HCT116 (cell line): ENCODE data around the gene STAG1. TPM values are rescaled to one million over a fixed set of nuclear protein-coding genes. Genes with fewer than 3 reads are reported as not detected.

Experiments used
- ATAC-seq: fragments of 200-7000 bp; cut with Tn5 transposase; 2 replicates; pipeline ENCODE4 v1.9.1; 2020; ENCODE audit warnings: mild to moderate bottlenecking, moderate library complexity
- BruUV-seq: library from RNA; stranded (reverse); fragments of 400-500 nt; replicated peaks from 2 replicates; lab custom pipeline; 2021; lab: Mats Ljungman, UMichigan
- CTCF ChIA-PET: fragments of 300-600 bp; sonication (Branson Sonifier 250); formaldehyde crosslinking; loops from one replicate; lab custom pipeline; 2021; ENCODE audit warnings: antibody characterized with exemption; lab: Charles Lee
- POLR2A ChIA-PET: fragments of 300-600, 350-600 bp; sonication (Branson Sonifier 250); formaldehyde crosslinking; loops from one replicate; lab custom pipeline; 2021; ENCODE audit warnings: antibody characterized with exemption; lab: Charles Lee
- RAD21 ChIA-PET, 2 experiments: fragments of 300-600 bp; sonication (Branson Sonifier 250); formaldehyde crosslinking; loops; one replicate each; lab custom pipeline; 2023; ENCODE audit warnings: low total read pairs in 2 of 2; ENCODE audit not compliant: uncharacterized antibody in 2 of 2, unreplicated experiment in 2 of 2, low non-redundant PET in 1 of 2; lab: Charles Lee
- DNase-seq: peaks from one replicate; pipeline ENCODE4 v3.0.0-alpha.2; 2010; ENCODE audit warnings: low read depth, low spot score
- H2AFZ ChIP-seq: fragments of 200-600 bp; shearing (Covaris generic), sonication (generic); 2 replicates; pipeline ENCODE4 v1.6.1; 2017; ENCODE audit warnings: low read depth, mixed run types, mixed read lengths, antibody characterized with exemption, low read length; ENCODE audit not compliant: poor library complexity, severe bottlenecking
- H3K27ac ChIP-seq: 2 replicates; pipeline ENCODE4 v1.5.1; 2012; ENCODE audit warnings: low read depth, low read length
- H3K27me3 ChIP-seq: fragments of 200-600 bp; sonication (generic); 2 replicates; pipeline ENCODE4 v1.6.1; 2016; ENCODE audit warnings: mixed run types, low read length, mixed read lengths; ENCODE audit not compliant: insufficient read depth
- H3K36me3 ChIP-seq, 2 experiments: fragments of 200-500 bp in 1 of 2; fragments of 200-600 bp in 1 of 2; sonication (Bioruptor generic) in 1 of 2; sonication (generic) in 1 of 2; 2 replicates each; pipeline versions ENCODE4 v1.5.1 to v1.6.1; 2014 to 2016; ENCODE audit warnings: low read length in 2 of 2, inconsistent platforms in 1 of 2, mixed read lengths in 1 of 2, mixed run types in 1 of 2; ENCODE audit not compliant: insufficient read depth in 2 of 2, control insufficient read depth in 1 of 2
- H3K4me1 ChIP-seq, 2 experiments: fragments of 200-600 bp in 1 of 2; sonication (generic) in 1 of 2; 2 replicates each; pipeline versions ENCODE4 v1.5.1 to v1.6.1; 2012 to 2017; ENCODE audit warnings: low read length in 2 of 2, inconsistent platforms in 1 of 2, mild to moderate bottlenecking in 1 of 2, mixed read lengths in 1 of 2, mixed run types in 1 of 2, moderate library complexity in 1 of 2; ENCODE audit not compliant: insufficient read depth in 2 of 2, control insufficient read depth in 1 of 2
- H3K4me2 ChIP-seq: fragments of 200-600 bp; sonication (generic); 2 replicates; pipeline ENCODE4 v1.6.1; 2017; ENCODE audit warnings: mixed run types, low read length, mixed read lengths
- H3K4me3 ChIP-seq, 2 experiments: fragments of 200-600 bp in 1 of 2; sonication (generic) in 1 of 2; replicated peaks in 1 of 2; 2 replicates each; pipeline ENCODE4 v1.5.1; 2011 to 2016; ENCODE audit warnings: low read length in 2 of 2, control low read depth in 1 of 2, low read depth in 1 of 2, mild to moderate bottlenecking in 1 of 2, mixed read lengths in 1 of 2, mixed run types in 1 of 2
- H3K79me2 ChIP-seq: fragments of 200-600 bp; sonication (generic); 2 replicates; pipeline ENCODE4 v1.6.1; 2017; ENCODE audit warnings: mild to moderate bottlenecking, mixed run types, low read length, moderate library complexity, mixed read lengths; ENCODE audit not compliant: insufficient read depth
- H3K9ac ChIP-seq: fragments of 200-600 bp; sonication (generic); 2 replicates; pipeline ENCODE4 v1.6.1; 2016; ENCODE audit warnings: low read length, mixed read lengths
- H3K9me2 ChIP-seq: fragments of 200-600 bp; sonication (generic), shearing (Covaris generic); 2 replicates; pipeline ENCODE4 v1.6.1; 2017; ENCODE audit warnings: mixed run types, mild to moderate bottlenecking, moderate library complexity; ENCODE audit not compliant: insufficient read depth
- H3K9me3 ChIP-seq, 2 experiments: fragments of 200-500 bp in 1 of 2; fragments of 200-600 bp in 1 of 2; sonication (Bioruptor generic) in 1 of 2; sonication (generic) in 1 of 2; 2 replicates each; pipeline ENCODE4 v1.6.1; 2014 to 2017; ENCODE audit warnings: low read length in 2 of 2, mixed read lengths in 2 of 2, inconsistent platforms in 1 of 2, low read depth in 1 of 2, mild to moderate bottlenecking in 1 of 2, mixed run types in 1 of 2, moderate library complexity in 1 of 2; ENCODE audit not compliant: control insufficient read depth in 1 of 2, insufficient read depth in 1 of 2
- H4K20me1 ChIP-seq: fragments of 200-600 bp; sonication (generic), shearing (Covaris generic); 2 replicates; pipeline ENCODE4 v1.6.1; 2017; ENCODE audit warnings: mixed run types, mild to moderate bottlenecking, moderate library complexity; ENCODE audit not compliant: insufficient read depth
- EGR1 ChIP-seq: IDR thresholded peaks from 2 replicates; pipeline ENCODE4 v1.6.1; 2012; ENCODE audit warnings: low read depth
- ELF1 ChIP-seq: IDR thresholded peaks from 2 replicates; pipeline ENCODE4 v1.6.1; 2012; ENCODE audit warnings: low read depth, borderline replicate concordance
- EZH2 ChIP-seq: fragments of 200-600 bp; sonication (generic); IDR thresholded peaks from 2 replicates; pipeline ENCODE4 v1.6.1; 2017; ENCODE audit warnings: antibody characterized with exemption, mixed run types
- EZH2phosphoT487 ChIP-seq: fragments of 200-600 bp; IDR thresholded peaks from 2 replicates; pipeline ENCODE4 v1.6.1; 2018; ENCODE audit warnings: antibody characterized with exemption, borderline replicate concordance
- FOSL1 ChIP-seq: IDR thresholded peaks from 2 replicates; pipeline ENCODE4 v1.6.1; 2012; ENCODE audit warnings: low read depth
- JUND ChIP-seq: IDR thresholded peaks from 2 replicates; pipeline ENCODE4 v1.6.1; 2012
- POLR2A ChIP-seq: IDR thresholded peaks from 2 replicates; pipeline ENCODE4 v1.7.0; 2011; ENCODE audit warnings: borderline replicate concordance; ENCODE audit not compliant: insufficient read depth, insufficient read length; ENCODE audit errors: extremely low read depth
- POLR2AphosphoS5 ChIP-seq: IDR thresholded peaks from 2 replicates; pipeline ENCODE4 v1.6.1; 2011; ENCODE audit warnings: mild to moderate bottlenecking, low read depth, low read length, moderate library complexity
- RAD21 ChIP-seq: IDR thresholded peaks from 2 replicates; pipeline ENCODE4 v1.6.1; 2012; ENCODE audit warnings: low read depth, mild to moderate bottlenecking
- SIN3A ChIP-seq: IDR thresholded peaks from 2 replicates; pipeline ENCODE4 v1.6.1; 2012; ENCODE audit warnings: low read depth
- SP1 ChIP-seq: IDR thresholded peaks from 2 replicates; pipeline ENCODE4 v1.6.1; 2012; ENCODE audit warnings: low read depth
- SRF ChIP-seq: IDR thresholded peaks from 2 replicates; pipeline ENCODE4 v1.6.1; 2012; ENCODE audit warnings: low read depth
- TCF7L2 ChIP-seq: IDR thresholded peaks from 2 replicates; pipeline ENCODE4 v1.7.0; 2011; ENCODE audit warnings: borderline replicate concordance, inconsistent platforms; ENCODE audit not compliant: insufficient read depth, insufficient read length; ENCODE audit errors: extremely low read depth
- ZFX ChIP-seq: fragments of 450-650 bp; IDR thresholded peaks from 2 replicates; pipeline ENCODE4 v1.6.1; 2017
- ZNF274 ChIP-seq: fragments of 200-500 bp; sonication (Bioruptor generic); IDR thresholded peaks from 2 replicates; pipeline ENCODE4 v1.6.1; 2014; ENCODE audit warnings: mild to moderate bottlenecking, low read depth, low read length, inconsistent platforms
- intact Hi-C: fragments of 100-400 bp; cut with micrococcal nuclease; formaldehyde crosslinking; loops from 2 replicates; pipeline ENCODE4 v1.10.0; 2022
- total RNA-seq: library from RNA; stranded (reverse); gene quantifications from one replicate; pipeline ENCODE4 v1.2.1, GENCODE V29; 2021; ENCODE audit not compliant: unreplicated experiment
- TF ChIP-seq, protein P1 (sequence below): IDR thresholded peaks from 2 replicates; pipeline ENCODE4 v1.6.1; 2012
- TF ChIP-seq, protein P2 (sequence below), 3 experiments: fragments of 200-600 bp in 1 of 3; sonication (generic) in 1 of 3; IDR thresholded peaks in 2 of 3; conservative IDR thresholded peaks in 1 of 3; 2 replicates each; pipeline ENCODE4 v1.5.1; 2012 to 2017; ENCODE audit warnings: low read depth in 2 of 3, low read length in 2 of 3, antibody characterized with exemption in 1 of 3, borderline replicate concordance in 1 of 3, control low read depth in 1 of 3, mild to moderate bottlenecking in 1 of 3, mixed read lengths in 1 of 3, mixed run types in 1 of 3, moderate library complexity in 1 of 3; ENCODE audit not compliant: insufficient read depth in 1 of 3
- TF ChIP-seq, protein P3 (sequence below): IDR thresholded peaks from 2 replicates; pipeline ENCODE4 v1.6.1; 2011; ENCODE audit warnings: mild to moderate bottlenecking, low read length, moderate library complexity; ENCODE audit not compliant: insufficient replicate concordance; ENCODE audit errors: extremely low read depth
- TF ChIP-seq, protein P4 (sequence below): IDR thresholded peaks from 2 replicates; pipeline ENCODE4 v1.6.1; 2012
- TF ChIP-seq, protein P5 (sequence below): IDR thresholded peaks from 2 replicates; pipeline ENCODE4 v1.6.1; 2012; ENCODE audit warnings: low read depth

The STAG1 gene
- total RNA-seq, 1 experiment from 2014 or later: 29.4 TPM

DNA sequence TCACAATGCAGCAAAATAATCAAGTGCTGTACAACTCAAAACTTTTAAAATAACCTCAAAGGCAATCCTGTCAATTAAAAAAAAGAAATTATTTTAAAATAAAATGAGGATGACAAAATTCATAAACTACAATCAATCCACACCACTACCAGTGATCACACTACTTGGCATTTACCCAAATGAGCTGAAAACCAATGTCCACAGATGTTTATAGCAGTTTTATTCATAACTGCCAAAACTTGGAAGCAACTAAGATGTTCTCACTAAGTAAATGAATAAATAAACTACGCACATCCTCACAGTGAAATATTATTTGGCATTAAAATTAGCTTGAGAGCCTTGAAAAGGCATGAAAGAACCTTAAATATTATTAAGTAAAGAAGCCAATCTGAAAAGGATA, 121.3 kb downstream of the STAG1 start:
- H3K9me3 ChIP-seq: no peaks in the 10 kb centered on the region
- no peaks in the 10 kb centered on the region for H3K36me3 ChIP-seq
- POLR2A ChIA-PET: no interaction called here
- H4K20me1 ChIP-seq: peaks cover 4% of the 10 kb centered on the region; the same call in 1 of the 2 replicates
- no peak overlapping the region for H3K9ac ChIP-seq
- H3K9me2 ChIP-seq: no peaks in the 10 kb centered on the region
- DNase-seq (no peak), ATAC-seq (no peak)
- CTCF ChIA-PET: no interaction called here
- peaks cover 12 to 40% of the 10 kb centered on the region in 2 experiments for H3K4me1 ChIP-seq
- RAD21 ChIA-PET: no interaction called here
- H3K4me3 ChIP-seq: no peak overlapping the region
- intact Hi-C loops: no loop called here
- H3K4me2 ChIP-seq: no peak overlapping the region
- no peak for TF ChIP-seq SIN3A
- no peak for TF ChIP-seq EGR1
- TF ChIP-seq ZNF274: no peak
- TF ChIP-seq, protein P1, sequence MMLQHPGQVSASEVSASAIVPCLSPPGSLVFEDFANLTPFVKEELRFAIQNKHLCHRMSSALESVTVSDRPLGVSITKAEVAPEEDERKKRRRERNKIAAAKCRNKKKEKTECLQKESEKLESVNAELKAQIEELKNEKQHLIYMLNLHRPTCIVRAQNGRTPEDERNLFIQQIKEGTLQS: no peak
- TF ChIP-seq ZFX: no peak
- TF ChIP-seq SRF: no peak
- TF ChIP-seq SP1: no peak
- TF ChIP-seq, protein P2, sequence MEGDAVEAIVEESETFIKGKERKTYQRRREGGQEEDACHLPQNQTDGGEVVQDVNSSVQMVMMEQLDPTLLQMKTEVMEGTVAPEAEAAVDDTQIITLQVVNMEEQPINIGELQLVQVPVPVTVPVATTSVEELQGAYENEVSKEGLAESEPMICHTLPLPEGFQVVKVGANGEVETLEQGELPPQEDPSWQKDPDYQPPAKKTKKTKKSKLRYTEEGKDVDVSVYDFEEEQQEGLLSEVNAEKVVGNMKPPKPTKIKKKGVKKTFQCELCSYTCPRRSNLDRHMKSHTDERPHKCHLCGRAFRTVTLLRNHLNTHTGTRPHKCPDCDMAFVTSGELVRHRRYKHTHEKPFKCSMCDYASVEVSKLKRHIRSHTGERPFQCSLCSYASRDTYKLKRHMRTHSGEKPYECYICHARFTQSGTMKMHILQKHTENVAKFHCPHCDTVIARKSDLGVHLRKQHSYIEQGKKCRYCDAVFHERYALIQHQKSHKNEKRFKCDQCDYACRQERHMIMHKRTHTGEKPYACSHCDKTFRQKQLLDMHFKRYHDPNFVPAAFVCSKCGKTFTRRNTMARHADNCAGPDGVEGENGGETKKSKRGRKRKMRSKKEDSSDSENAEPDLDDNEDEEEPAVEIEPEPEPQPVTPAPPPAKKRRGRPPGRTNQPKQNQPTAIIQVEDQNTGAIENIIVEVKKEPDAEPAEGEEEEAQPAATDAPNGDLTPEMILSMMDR (IDR thresholded peaks at IDR 0.05 in 2 of 3, conservative IDR thresholded peaks at IDR 0.05 in 1 of 3; ENCODE audit: borderline replicate concordance in 1 of 3, insufficient read depth in 1 of 3, low read depth in 2 of 3, low read length in 2 of 3): no peak
- no peak for TF ChIP-seq EZH2phosphoT487
- no peak for TF ChIP-seq ELF1
- no peak for TF ChIP-seq RAD21
- TF ChIP-seq JUND: no peak
- TF ChIP-seq, protein P3, sequence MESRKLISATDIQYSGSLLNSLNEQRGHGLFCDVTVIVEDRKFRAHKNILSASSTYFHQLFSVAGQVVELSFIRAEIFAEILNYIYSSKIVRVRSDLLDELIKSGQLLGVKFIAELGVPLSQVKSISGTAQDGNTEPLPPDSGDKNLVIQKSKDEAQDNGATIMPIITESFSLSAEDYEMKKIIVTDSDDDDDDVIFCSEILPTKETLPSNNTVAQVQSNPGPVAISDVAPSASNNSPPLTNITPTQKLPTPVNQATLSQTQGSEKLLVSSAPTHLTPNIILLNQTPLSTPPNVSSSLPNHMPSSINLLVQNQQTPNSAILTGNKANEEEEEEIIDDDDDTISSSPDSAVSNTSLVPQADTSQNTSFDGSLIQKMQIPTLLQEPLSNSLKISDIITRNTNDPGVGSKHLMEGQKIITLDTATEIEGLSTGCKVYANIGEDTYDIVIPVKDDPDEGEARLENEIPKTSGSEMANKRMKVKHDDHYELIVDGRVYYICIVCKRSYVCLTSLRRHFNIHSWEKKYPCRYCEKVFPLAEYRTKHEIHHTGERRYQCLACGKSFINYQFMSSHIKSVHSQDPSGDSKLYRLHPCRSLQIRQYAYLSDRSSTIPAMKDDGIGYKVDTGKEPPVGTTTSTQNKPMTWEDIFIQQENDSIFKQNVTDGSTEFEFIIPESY: no peak
- no peak for TF ChIP-seq POLR2A
- no peak for TF ChIP-seq POLR2AphosphoS5
- TF ChIP-seq, protein P4, sequence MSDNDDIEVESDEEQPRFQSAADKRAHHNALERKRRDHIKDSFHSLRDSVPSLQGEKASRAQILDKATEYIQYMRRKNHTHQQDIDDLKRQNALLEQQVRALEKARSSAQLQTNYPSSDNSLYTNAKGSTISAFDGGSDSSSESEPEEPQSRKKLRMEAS: no peak
- TF ChIP-seq FOSL1: no peak
- TF ChIP-seq TCF7L2: no peak
- TF ChIP-seq, protein P5, sequence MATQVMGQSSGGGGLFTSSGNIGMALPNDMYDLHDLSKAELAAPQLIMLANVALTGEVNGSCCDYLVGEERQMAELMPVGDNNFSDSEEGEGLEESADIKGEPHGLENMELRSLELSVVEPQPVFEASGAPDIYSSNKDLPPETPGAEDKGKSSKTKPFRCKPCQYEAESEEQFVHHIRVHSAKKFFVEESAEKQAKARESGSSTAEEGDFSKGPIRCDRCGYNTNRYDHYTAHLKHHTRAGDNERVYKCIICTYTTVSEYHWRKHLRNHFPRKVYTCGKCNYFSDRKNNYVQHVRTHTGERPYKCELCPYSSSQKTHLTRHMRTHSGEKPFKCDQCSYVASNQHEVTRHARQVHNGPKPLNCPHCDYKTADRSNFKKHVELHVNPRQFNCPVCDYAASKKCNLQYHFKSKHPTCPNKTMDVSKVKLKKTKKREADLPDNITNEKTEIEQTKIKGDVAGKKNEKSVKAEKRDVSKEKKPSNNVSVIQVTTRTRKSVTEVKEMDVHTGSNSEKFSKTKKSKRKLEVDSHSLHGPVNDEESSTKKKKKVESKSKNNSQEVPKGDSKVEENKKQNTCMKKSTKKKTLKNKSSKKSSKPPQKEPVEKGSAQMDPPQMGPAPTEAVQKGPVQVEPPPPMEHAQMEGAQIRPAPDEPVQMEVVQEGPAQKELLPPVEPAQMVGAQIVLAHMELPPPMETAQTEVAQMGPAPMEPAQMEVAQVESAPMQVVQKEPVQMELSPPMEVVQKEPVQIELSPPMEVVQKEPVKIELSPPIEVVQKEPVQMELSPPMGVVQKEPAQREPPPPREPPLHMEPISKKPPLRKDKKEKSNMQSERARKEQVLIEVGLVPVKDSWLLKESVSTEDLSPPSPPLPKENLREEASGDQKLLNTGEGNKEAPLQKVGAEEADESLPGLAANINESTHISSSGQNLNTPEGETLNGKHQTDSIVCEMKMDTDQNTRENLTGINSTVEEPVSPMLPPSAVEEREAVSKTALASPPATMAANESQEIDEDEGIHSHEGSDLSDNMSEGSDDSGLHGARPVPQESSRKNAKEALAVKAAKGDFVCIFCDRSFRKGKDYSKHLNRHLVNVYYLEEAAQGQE: no peak
- TF ChIP-seq EZH2: no peak
- TF ChIP-seq, all 23 proteins: peak for 0
- Histone ChIP-seq H3K79me2 (peaks cover 82% of the 10 kb centered on the region), H3K27me3 (no peaks in the 10 kb centered on the region), H2AFZ (no peak overlapping the region), H3K27ac (no peak overlapping the region)
- BruUV-seq: no TSS peak
